Left lung (tissue), 10 donors: ENCODE results near the gene CASZ1. TPM values are rescaled to one million over a fixed set of nuclear protein-coding genes. Genes with fewer than 3 reads are reported as not detected.

ENCODE experiments used
- ATAC-seq: fragments of 200-7000 bp; cut with Tn5 transposase; one replicate; pipeline ENCODE4 v1.9.1; 2020; ENCODE audit warnings: moderate library complexity
- DNase-seq, 4 donors: peaks; one replicate each; pipeline ENCODE4 v3.0.0-alpha.2; 2013 to 2020
- H3K27ac ChIP-seq, 2 donors: fragments of 200-600 bp; sonication (generic) in 1 of 2; one replicate each; pipeline versions ENCODE4 v1.5.0 to v1.8.0; 2020 to 2021
- H3K27me3 ChIP-seq, 2 donors: fragments of 200-600 bp; sonication (generic) in 1 of 2; one replicate each; pipeline versions ENCODE4 v1.5.0 to v1.8.0; 2020 to 2021
- H3K36me3 ChIP-seq, 2 donors: fragments of 200-600 bp; sonication (generic) in 1 of 2; one replicate each; pipeline versions ENCODE4 v1.5.0 to v1.8.0; 2020 to 2021
- H3K4me1 ChIP-seq, 2 donors: fragments of 200-600 bp; one replicate each; pipeline ENCODE4 v1.8.0; 2021
- H3K4me3 ChIP-seq, 2 donors: fragments of 200-600 bp; sonication (generic) in 1 of 2; one replicate each; pipeline versions ENCODE4 v1.5.0 to v1.8.0; 2020 to 2021; ENCODE audit warnings: mild to moderate bottlenecking in 1 of 2
- H3K9me3 ChIP-seq, 2 donors: fragments of 200-600 bp; sonication (generic) in 1 of 2; one replicate each; pipeline versions ENCODE4 v1.5.0 to v1.8.0; 2020 to 2021
- intact Hi-C, 2 donors: fragments of 100-400 bp; cut with DNase I; formaldehyde crosslinking; loops; one replicate each; pipeline versions ENCODE4 v1.11.2 to v1.14.2; 2022
- polyA plus RNA-seq, 6 donors: library from polyadenylated mRNA; unstranded; fragments of 120-200 nt; gene quantifications; one replicate each; pipeline ENCODE4 v1.2.1, GENCODE V29; 2013; ENCODE audit not compliant: insufficient read length in 6 of 6
- total RNA-seq, 2 donors: library from RNA; stranded (reverse); fragmentation: NEBNext Ultra II Directional; extraction: Animal tissue kit (Norgen Biotek cat#: 25700); gene quantifications; one replicate each; pipeline ENCODE4 v1.2.1, GENCODE V29; 2021
- TF ChIP-seq, protein P1 (sequence below), 2 donors: fragments of 200-600 bp; sonication (generic) in 1 of 2; IDR thresholded peaks; one replicate each; pipeline versions ENCODE4 v1.5.0 to v1.8.0; 2021; ENCODE audit warnings: antibody characterized with exemption in 2 of 2
- donor health status: DM: no; HTN: yes; CAD: no.
- donor health status: DM: no; HTN: no; CAD: no.

Gene CASZ1
- total and polyA plus RNA-seq, 8 donors: 15.1 to 44.0 (median 21.1) TPM

DNA sequence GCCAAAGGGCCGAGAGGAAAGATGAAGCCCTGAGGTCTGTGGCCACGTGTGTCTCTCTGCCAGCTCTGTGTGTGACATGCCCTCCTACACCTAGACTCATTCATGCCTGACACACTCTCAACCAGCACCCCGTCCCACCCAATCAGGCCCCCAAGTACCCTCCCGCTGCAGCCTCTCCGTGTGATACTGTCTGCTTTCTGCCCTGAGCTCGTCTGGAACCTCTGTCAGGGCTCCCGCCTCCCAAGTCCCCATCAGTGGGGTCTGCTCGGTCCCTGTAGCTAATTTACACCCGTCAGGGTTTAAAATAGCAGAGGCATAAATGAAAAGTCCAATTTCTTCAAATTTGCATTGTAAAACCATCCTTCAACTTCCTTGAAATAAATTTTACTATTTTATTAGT, 20.7 kb downstream of the CASZ1 start:
- H3K4me1 ChIP-seq: no peaks in the 10 kb centered on the region
- no peak overlapping the region for H3K27ac ChIP-seq
- no peaks in the 10 kb centered on the region for H3K36me3 ChIP-seq
- no peak for ATAC-seq
- no peaks in the 10 kb centered on the region for H3K27me3 ChIP-seq
- DNase-seq: peak in 1 of 4 donors; percentile 39
- TF ChIP-seq, protein P1, sequence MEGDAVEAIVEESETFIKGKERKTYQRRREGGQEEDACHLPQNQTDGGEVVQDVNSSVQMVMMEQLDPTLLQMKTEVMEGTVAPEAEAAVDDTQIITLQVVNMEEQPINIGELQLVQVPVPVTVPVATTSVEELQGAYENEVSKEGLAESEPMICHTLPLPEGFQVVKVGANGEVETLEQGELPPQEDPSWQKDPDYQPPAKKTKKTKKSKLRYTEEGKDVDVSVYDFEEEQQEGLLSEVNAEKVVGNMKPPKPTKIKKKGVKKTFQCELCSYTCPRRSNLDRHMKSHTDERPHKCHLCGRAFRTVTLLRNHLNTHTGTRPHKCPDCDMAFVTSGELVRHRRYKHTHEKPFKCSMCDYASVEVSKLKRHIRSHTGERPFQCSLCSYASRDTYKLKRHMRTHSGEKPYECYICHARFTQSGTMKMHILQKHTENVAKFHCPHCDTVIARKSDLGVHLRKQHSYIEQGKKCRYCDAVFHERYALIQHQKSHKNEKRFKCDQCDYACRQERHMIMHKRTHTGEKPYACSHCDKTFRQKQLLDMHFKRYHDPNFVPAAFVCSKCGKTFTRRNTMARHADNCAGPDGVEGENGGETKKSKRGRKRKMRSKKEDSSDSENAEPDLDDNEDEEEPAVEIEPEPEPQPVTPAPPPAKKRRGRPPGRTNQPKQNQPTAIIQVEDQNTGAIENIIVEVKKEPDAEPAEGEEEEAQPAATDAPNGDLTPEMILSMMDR (IDR thresholded peaks at IDR 0.05): no peak
- intact Hi-C loops: no loop called here
- H3K4me3 ChIP-seq: no peak overlapping the region
- no peaks in the 10 kb centered on the region for H3K9me3 ChIP-seq

DNA sequence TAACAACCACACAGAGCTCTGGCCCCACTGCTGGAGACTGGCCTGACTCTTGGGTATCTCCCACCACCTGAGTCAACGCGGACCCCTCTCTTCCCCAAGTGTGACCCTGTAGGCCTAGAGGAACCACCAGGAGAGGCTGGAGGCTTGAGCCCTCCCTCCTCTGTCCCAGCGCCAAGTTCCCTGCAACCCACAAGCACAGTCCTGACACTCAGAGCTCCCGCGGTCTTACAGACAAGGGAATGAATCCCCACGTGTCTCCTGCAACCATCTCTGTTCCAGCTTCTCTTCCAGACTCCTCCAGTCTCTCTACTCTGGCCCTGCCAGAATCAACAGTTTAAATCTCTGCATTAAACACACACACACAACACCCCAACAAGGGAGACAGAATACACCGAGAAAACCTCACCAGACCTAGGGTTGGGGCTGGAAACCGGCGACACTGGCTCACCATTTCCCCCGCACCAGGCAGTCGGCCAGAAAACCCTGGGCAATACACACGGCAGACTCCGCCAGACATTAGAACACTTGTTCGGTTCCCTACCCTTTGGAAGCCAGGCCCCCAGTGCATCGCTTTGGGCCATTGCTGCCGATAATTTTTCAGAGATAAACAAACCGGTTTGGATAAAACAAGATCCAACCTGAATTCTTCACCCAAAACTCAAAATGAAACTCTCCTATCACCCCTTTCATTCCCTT, 21.7 kb downstream of the CASZ1 start:
- peak in 1 of 4 donors; percentile 37 for DNase-seq
- Histone ChIP-seq H3K4me3 (no peak overlapping the region), H3K27ac (no peak overlapping the region), H3K27me3 (no peaks in the 10 kb centered on the region), H3K36me3 (no peaks in the 10 kb centered on the region), H3K4me1 (no peaks in the 10 kb centered on the region), H3K9me3 (no peaks in the 10 kb centered on the region)
- TF ChIP-seq, protein P1 (IDR thresholded peaks at IDR 0.05): no peak
- intact Hi-C loops: no loop called here
- ATAC-seq: no peak

DNA sequence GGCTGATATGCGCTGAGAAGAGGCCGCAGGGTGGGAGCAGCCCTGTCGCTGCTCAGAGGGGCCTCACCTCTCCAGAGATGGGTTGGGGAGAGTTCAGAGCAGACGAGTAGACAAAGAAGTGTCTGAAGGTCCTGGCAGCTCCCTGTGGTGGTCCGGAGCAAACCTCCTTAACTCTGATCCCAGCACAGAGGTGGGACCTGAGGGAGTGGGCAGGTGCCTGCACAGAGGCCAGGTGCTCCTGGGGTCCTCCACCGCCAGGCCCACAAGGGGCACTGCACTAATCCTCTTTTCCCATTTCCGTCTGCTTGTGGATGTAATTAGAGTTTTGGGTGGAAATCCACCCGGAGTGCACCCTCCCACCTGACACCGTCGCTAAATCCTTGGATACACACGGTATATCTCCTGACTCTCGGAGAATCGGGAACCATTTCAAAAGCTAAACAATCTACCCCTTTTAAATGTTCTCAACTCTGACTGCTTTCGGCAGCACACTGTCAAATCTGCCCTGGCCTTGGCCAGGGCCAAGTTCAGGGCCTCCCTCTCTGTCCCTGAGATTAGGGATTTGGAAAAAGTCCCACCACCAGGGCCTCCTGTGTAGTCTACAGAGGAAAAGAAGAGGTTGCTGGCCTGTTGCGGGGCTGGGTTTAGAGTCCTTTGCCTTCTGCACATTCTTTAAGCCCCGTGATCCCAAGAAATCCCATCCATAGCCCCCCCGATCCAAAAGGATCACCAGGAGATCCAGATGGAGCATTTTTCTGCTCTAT, 22.4 kb downstream of the CASZ1 start:
- DNase-seq: peak in 1 of 4 donors; percentile 50
- no peaks in the 10 kb centered on the region for H3K36me3 ChIP-seq
- no peak overlapping the region for H3K27ac ChIP-seq
- ATAC-seq: no peak
- H3K4me3 ChIP-seq: no peak overlapping the region
- no peaks in the 10 kb centered on the region for H3K9me3 ChIP-seq
- intact Hi-C loops: no loop called here
- TF ChIP-seq, protein P1 (IDR thresholded peaks at IDR 0.05): no peak
- H3K4me1 ChIP-seq: no peaks in the 10 kb centered on the region
- H3K27me3 ChIP-seq: no peaks in the 10 kb centered on the region

GRCh38 chr1:10773376-10773775, 23.1 kb downstream of the CASZ1 start:
- no peaks in the 10 kb centered on the region for H3K9me3 ChIP-seq
- H3K4me3 ChIP-seq: no peak overlapping the region
- no peaks in the 10 kb centered on the region for H3K4me1 ChIP-seq
- H3K27me3 ChIP-seq: no peaks in the 10 kb centered on the region
- no peak overlapping the region for H3K27ac ChIP-seq
- TF ChIP-seq, protein P1 (IDR thresholded peaks at IDR 0.05): no peak
- DNase-seq (peak in 1 of 4 donors; percentile 59), ATAC-seq (no peak)
- H3K36me3 ChIP-seq: no peaks in the 10 kb centered on the region
- intact Hi-C loops: no loop called here

DNA sequence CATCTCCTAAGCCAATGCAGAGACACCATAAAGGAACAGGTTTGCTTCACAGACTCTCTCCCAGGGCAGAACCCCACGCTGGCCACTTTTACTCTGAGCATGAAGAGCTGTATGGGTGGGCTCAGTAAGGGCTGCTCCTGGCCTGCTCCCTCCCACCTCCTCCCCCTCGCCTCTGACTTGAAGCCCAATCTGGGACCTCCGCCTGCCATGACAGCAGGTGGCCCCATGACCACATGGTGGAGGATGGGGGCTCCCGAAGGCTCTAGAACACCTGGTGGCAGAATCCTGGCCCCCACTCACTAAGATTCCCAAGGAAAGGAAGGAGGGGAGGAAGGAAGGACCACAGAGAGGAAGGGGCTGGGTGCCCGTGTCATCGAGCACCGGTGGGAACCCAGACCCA, 23.7 kb downstream of the CASZ1 start:
- ATAC-seq: no peak
- intact Hi-C loops: no loop called here
- TF ChIP-seq, protein P1 (IDR thresholded peaks at IDR 0.05): no peak

More for the DNA sequence above, 23.7 kb downstream of the CASZ1 start:
- Histone ChIP-seq H3K27ac (no peak overlapping the region), H3K4me3 (no peak overlapping the region), H3K36me3 (no peaks in the 10 kb centered on the region), H3K27me3 (no peaks in the 10 kb centered on the region), H3K9me3 (no peaks in the 10 kb centered on the region), H3K4me1 (no peaks in the 10 kb centered on the region)
- peak in 1 of 4 donors; percentile 12 for DNase-seq
